Natural killer cell treated with Interleukin-12 subunit alpha and Interleukin-12 subunit beta and Interleukin-15 and Interleukin-18, amount 100 ng/mL, for 72 hours (primary cell): ENCODE results near the gene HIPK2. TPM values are rescaled to one million over a fixed set of nuclear protein-coding genes. Genes with fewer than 3 reads are reported as not detected.
A peak's percentile ranks its signal among the peaks of the same experiment; 100 is the strongest.
"Not testable (repeated sequence)": the region's sequence is repeated elsewhere in the genome, so short reads cannot be mapped to it uniquely, and the experiment has no call there.

Experiments used
- ATAC-seq, 2 donors: fragments of 150-1000 bp; cut with Tn5 transposase in 1 of 2; sonication (Bioruptor Pico), chemical (Tn5 transposase) in 1 of 2; 2 replicates each; pipeline ENCODE4 v1.10.0; 2021
- DNase-seq: peaks from one replicate; pipeline ENCODE4 v3.0.0; 2022; ENCODE audit warnings: low spot score
- H3K27ac Mint-ChIP-seq, 2 donors: 1 replicate in 1 of 2; 2 replicates in 1 of 2; pipeline ENCODE4 v1.8.0; 2022; ENCODE audit warnings: mixed read lengths in 2 of 2, mild to moderate bottlenecking in 1 of 2, moderate library complexity in 1 of 2
- H3K27me3 Mint-ChIP-seq, 2 donors: 1 replicate in 1 of 2; 2 replicates in 1 of 2; pipeline ENCODE4 v1.8.0; 2022; ENCODE audit warnings: mixed read lengths in 2 of 2
- H3K36me3 Mint-ChIP-seq: one replicate; pipeline ENCODE4 v1.8.0; 2022; ENCODE audit warnings: mixed read lengths
- H3K4me1 Mint-ChIP-seq, 2 donors: 1 replicate in 1 of 2; 2 replicates in 1 of 2; pipeline ENCODE4 v1.8.0; 2022; ENCODE audit warnings: low read depth in 2 of 2, mixed read lengths in 2 of 2, mild to moderate bottlenecking in 1 of 2
- H3K4me3 Mint-ChIP-seq: one replicate; pipeline ENCODE4 v1.8.0; 2022; ENCODE audit warnings: mixed read lengths
- H3K9me3 Mint-ChIP-seq: 2 replicates; pipeline ENCODE4 v1.8.0; 2022; ENCODE audit warnings: mixed read lengths
- total RNA-seq, 2 donors: library from RNA; stranded (reverse); gene quantifications; one replicate each; pipeline ENCODE4 v1.2.3, GENCODE V29; 2022

The HIPK2 gene
- total RNA-seq, 2 donors from 2014 or later = 152 to 245 TPM

GRCh38 chr7:139676390-139676789 lies 101.4 kb downstream of the HIPK2 start:
- Mint-ChIP-seq H3K9me3 (no peaks in the 10 kb centered on the region), H3K4me3 (peak overlapping the region; percentile 72), H3K27ac (peak overlapping the region; percentile 87 to 96), H3K27me3 (no peaks in the 10 kb centered on the region), H3K36me3 (peaks cover 20% of the 10 kb centered on the region), H3K4me1 (peaks cover 77 to 81% of the 10 kb centered on the region in 2 donors)
- no peak for DNase-seq
- no peak for ATAC-seq

- Mint-ChIP-seq H3K4me1 (peaks cover 67 to 72% of the 10 kb centered on the region in 2 donors), H3K27me3 (no peaks in the 10 kb centered on the region), H3K36me3 (peaks cover 20% of the 10 kb centered on the region), H3K4me3 (peak overlapping the region; percentile 72), H3K27ac (peak overlapping the region; percentile 87 to 96), H3K9me3 (no peaks in the 10 kb centered on the region)
- DNase-seq (no peak), ATAC-seq (peak in 1 of 2 donors; percentile 40)
Observed at GRCh38 chr7:139675127-139676125, 102.4 kb downstream of the HIPK2 start.

- Mint-ChIP-seq H3K36me3 (peaks cover 20% of the 10 kb centered on the region), H3K4me1 (peaks cover 66 to 71% of the 10 kb centered on the region in 2 donors), H3K9me3 (no peaks in the 10 kb centered on the region), H3K27me3 (no peaks in the 10 kb centered on the region), H3K4me3 (peak overlapping the region; percentile 72), H3K27ac (peak overlapping the region; percentile 87 to 96)
- DNase-seq (no peak), ATAC-seq (no peak)
Observed at GRCh38 chr7:139674752-139675126, 103.1 kb downstream of the HIPK2 start.

GRCh38 chr7:139674341-139674740 lies 103.5 kb downstream of the HIPK2 start:
- peak overlapping the region; percentile 87 to 96 for H3K27ac Mint-ChIP-seq
- H3K36me3 Mint-ChIP-seq = peaks cover 21% of the 10 kb centered on the region
- H3K9me3 Mint-ChIP-seq = no peaks in the 10 kb centered on the region
- H3K27me3 Mint-ChIP-seq = no peaks in the 10 kb centered on the region
- DNase-seq (no peak), ATAC-seq (no peak)
- H3K4me3 Mint-ChIP-seq = peak overlapping the region; percentile 56
- H3K4me1 Mint-ChIP-seq = peaks cover 66 to 71% of the 10 kb centered on the region in 2 donors

GRCh38 chr7:139673762-139674161 lies 104.0 kb downstream of the HIPK2 start:
- no peaks in the 10 kb centered on the region for H3K9me3 Mint-ChIP-seq
- peak overlapping the region; percentile 87 to 96 for H3K27ac Mint-ChIP-seq
- no peak for DNase-seq
- no peak for ATAC-seq
- H3K4me1 Mint-ChIP-seq = peaks cover 66 to 71% of the 10 kb centered on the region in 2 donors
- H3K4me3 Mint-ChIP-seq = peak overlapping the region; percentile 83
- no peaks in the 10 kb centered on the region for H3K27me3 Mint-ChIP-seq
- peaks cover 21% of the 10 kb centered on the region for H3K36me3 Mint-ChIP-seq

- no peaks in the 10 kb centered on the region for H3K9me3 Mint-ChIP-seq
- H3K4me1 Mint-ChIP-seq = peaks cover 63 to 67% of the 10 kb centered on the region in 2 donors
- peak overlapping the region; percentile 83 for H3K4me3 Mint-ChIP-seq
- H3K27me3 Mint-ChIP-seq = no peaks in the 10 kb centered on the region
- DNase-seq = peak; percentile 90
- peaks cover 20% of the 10 kb centered on the region for H3K36me3 Mint-ChIP-seq
- peak overlapping the region; percentile 87 to 96 for H3K27ac Mint-ChIP-seq
- peak; percentile 94 to 96 for ATAC-seq
Observed at GRCh38 chr7:139673230-139673629, 104.6 kb downstream of the HIPK2 start.

- ATAC-seq = no peak
Observed at GRCh38 chr7:139671967-139672366, 105.8 kb downstream of the HIPK2 start.

GRCh38 chr7:139670662-139671061 lies 107.1 kb downstream of the HIPK2 start:
- peaks cover 24% of the 10 kb centered on the region for H3K36me3 Mint-ChIP-seq
- H3K4me3 Mint-ChIP-seq, H3K9me3 Mint-ChIP-seq, DNase-seq, H3K27me3 Mint-ChIP-seq, ATAC-seq: not testable (repeated sequence)
- peak overlapping the region in 1 of 2 donors; percentile 96 for H3K27ac Mint-ChIP-seq
- peaks cover 50 to 57% of the 10 kb centered on the region in 2 donors for H3K4me1 Mint-ChIP-seq

More at GRCh38 chr7:139671967-139672366, 105.8 kb downstream of the HIPK2 start:
- Mint-ChIP-seq H3K4me3 (no peak overlapping the region), H3K27ac (peak overlapping the region; percentile 87 to 96), H3K4me1 (peaks cover 56 to 60% of the 10 kb centered on the region in 2 donors), H3K9me3 (no peaks in the 10 kb centered on the region), H3K36me3 (peaks cover 20% of the 10 kb centered on the region), H3K27me3 (no peaks in the 10 kb centered on the region)
- no peak for DNase-seq

GRCh38 chr7:139669106-139670061 lies 108.4 kb downstream of the HIPK2 start:
- ATAC-seq = no peak
- Mint-ChIP-seq H3K27me3 (no peaks in the 10 kb centered on the region), H3K27ac (peak overlapping the region; percentile 69 to 96), H3K36me3 (peaks cover 26% of the 10 kb centered on the region), H3K9me3 (no peaks in the 10 kb centered on the region), H3K4me1 (peaks cover 51 to 57% of the 10 kb centered on the region in 2 donors), H3K4me3 (peak overlapping the region; percentile 51)
- no peak for DNase-seq

- DNase-seq = no peak
- Mint-ChIP-seq H3K27ac (peak overlapping the region in 1 of 2 donors; percentile 96), H3K27me3 (no peaks in the 10 kb centered on the region), H3K9me3 (no peaks in the 10 kb centered on the region), H3K36me3 (peaks cover 22% of the 10 kb centered on the region), H3K4me1 (peaks cover 47 to 54% of the 10 kb centered on the region in 2 donors), H3K4me3 (no peak overlapping the region)
- ATAC-seq = no peak
Observed at GRCh38 chr7:139667377-139667776, 110.4 kb downstream of the HIPK2 start.

GRCh38 chr7:139666501-139666900 lies 111.3 kb downstream of the HIPK2 start:
- no peak for ATAC-seq
- H3K36me3 Mint-ChIP-seq = peaks cover 28% of the 10 kb centered on the region
- no peaks in the 10 kb centered on the region for H3K27me3 Mint-ChIP-seq
- H3K4me3 Mint-ChIP-seq = no peak overlapping the region
- no peaks in the 10 kb centered on the region for H3K9me3 Mint-ChIP-seq
- no peak for DNase-seq
- H3K27ac Mint-ChIP-seq = peak overlapping the region in 1 of 2 donors; percentile 64
- H3K4me1 Mint-ChIP-seq = peaks cover 55 to 58% of the 10 kb centered on the region in 2 donors

- peaks cover 65 to 67% of the 10 kb centered on the region in 2 donors for H3K4me1 Mint-ChIP-seq
- no peak for ATAC-seq
- no peak overlapping the region for H3K4me3 Mint-ChIP-seq
- H3K27ac Mint-ChIP-seq = peak overlapping the region in 1 of 2 donors; percentile 18
- H3K27me3 Mint-ChIP-seq = no peaks in the 10 kb centered on the region
- DNase-seq = no peak
- no peaks in the 10 kb centered on the region for H3K9me3 Mint-ChIP-seq
- peaks cover 31% of the 10 kb centered on the region for H3K36me3 Mint-ChIP-seq
Observed at GRCh38 chr7:139664434-139664833, 113.4 kb downstream of the HIPK2 start.

- Mint-ChIP-seq H3K9me3 (no peaks in the 10 kb centered on the region), H3K4me3 (no peak overlapping the region), H3K36me3 (peaks cover 24% of the 10 kb centered on the region), H3K4me1 (peaks cover 63 to 67% of the 10 kb centered on the region in 2 donors), H3K27ac (peak overlapping the region; percentile 18 to 46), H3K27me3 (no peaks in the 10 kb centered on the region)
- ATAC-seq = no peak
- DNase-seq = no peak
Observed at GRCh38 chr7:139663608-139664177, 114.1 kb downstream of the HIPK2 start.
